HEK293 (cell line): ENCODE data around the gene CFAP299.

Source experiments
- CTCF ChIA-PET: fragments of 350-600 bp; formaldehyde crosslinking; extraction: SDS; loops from one replicate; lab custom pipeline; 2021; ENCODE audit warnings: antibody characterized with exemption; lab: Yijun Ruan, JAX
- POLR2A ChIA-PET: fragments of 300-600 bp; formaldehyde crosslinking; extraction: SDS; loops from one replicate; lab custom pipeline; 2020; ENCODE audit warnings: antibody characterized with exemption, inconsistent platforms; lab: Yijun Ruan, JAX
- H3K27ac ChIP-seq: fragments of 200-500 bp; sonication (Bioruptor generic); 2 replicates; pipeline ENCODE4 v1.5.1; 2014; ENCODE audit warnings: low read depth, low read length, control low read depth, inconsistent platforms; ENCODE audit errors: extremely low read depth
- H3K36me3 ChIP-seq, 2 experiments: fragments of 200-500 bp in 1 of 2; sonication (Bioruptor generic) in 1 of 2; 1 replicate in 1 of 2; 2 replicates in 1 of 2; pipeline ENCODE4 v1.5.1; 2014 to 2017; ENCODE audit warnings: inconsistent platforms in 2 of 2, low read length in 2 of 2; ENCODE audit not compliant: control insufficient read depth in 2 of 2, insufficient read depth in 1 of 2
- H3K4me1 ChIP-seq: fragments of 200-500 bp; sonication (Bioruptor generic); 2 replicates; pipeline ENCODE4 v1.5.1; 2014; ENCODE audit warnings: mild to moderate bottlenecking, low read length, inconsistent platforms; ENCODE audit not compliant: control insufficient read depth, insufficient read depth
- H3K4me3 ChIP-seq: 2 replicates; pipeline ENCODE4 v1.5.1; 2011; ENCODE audit warnings: low read depth, mild to moderate bottlenecking, control low read depth, low read length, moderate library complexity
- H3K9me3 ChIP-seq: fragments of 200-500 bp; sonication (Bioruptor generic); 2 replicates; pipeline ENCODE4 v1.5.1; 2014; ENCODE audit warnings: low read depth, low read length, inconsistent platforms; ENCODE audit not compliant: control insufficient read depth, insufficient read depth
- HIC1 ChIP-seq: fragments of 450-650 bp; formaldehyde crosslinking; IDR thresholded peaks from 2 replicates; pipeline ENCODE4 v1.5.1; 2016; ENCODE audit warnings: missing biosample characterization, missing genetic modification characterization
- MEIS1 ChIP-seq: sonication (generic); formaldehyde crosslinking; IDR thresholded peaks from 2 replicates; pipeline ENCODE4 v1.8.1; 2022; ENCODE audit warnings: missing genetic modification reagents, mild to moderate bottlenecking, borderline replicate concordance
- SP7 ChIP-seq: fragments of 450-650 bp; formaldehyde crosslinking; IDR thresholded peaks from 2 replicates; pipeline ENCODE4 v1.5.1; 2016; ENCODE audit warnings: missing biosample characterization, missing genetic modification characterization
- ZBTB17 ChIP-seq: fragments of 450-650 bp; formaldehyde crosslinking; IDR thresholded peaks from 2 replicates; pipeline ENCODE4 v1.5.1; 2016; ENCODE audit warnings: missing biosample characterization, missing genetic modification characterization
- ZBTB44 ChIP-seq: fragments of 450-650 bp; IDR thresholded peaks from 2 replicates; pipeline ENCODE4 v1.5.1; 2018; ENCODE audit warnings: missing biosample characterization, mild to moderate bottlenecking, missing genetic modification characterization
- ZBTB8A ChIP-seq: fragments of 450-650 bp; formaldehyde crosslinking; IDR thresholded peaks from 2 replicates; pipeline ENCODE4 v1.5.1; 2016; ENCODE audit warnings: missing biosample characterization, missing genetic modification characterization
- ZEB2 ChIP-seq: fragments of 450-650 bp; formaldehyde crosslinking; IDR thresholded peaks from 2 replicates; pipeline ENCODE4 v1.5.1; 2016; ENCODE audit warnings: missing biosample characterization, missing genetic modification characterization
- ZNF148 ChIP-seq: fragments of 450-650 bp; formaldehyde crosslinking; IDR thresholded peaks from 2 replicates; pipeline ENCODE4 v1.5.0; 2017; ENCODE audit warnings: missing biosample characterization, missing genetic modification characterization, borderline replicate concordance
- ZNF202 ChIP-seq: fragments of 450-650 bp; formaldehyde crosslinking; IDR thresholded peaks from 2 replicates; pipeline ENCODE4 v1.5.1; 2016; ENCODE audit warnings: missing biosample characterization, missing genetic modification characterization, borderline replicate concordance
- ZNF24 ChIP-seq: fragments of 450-650 bp; formaldehyde crosslinking; IDR thresholded peaks from 2 replicates; pipeline ENCODE4 v1.5.1; 2016; ENCODE audit warnings: missing biosample characterization, missing genetic modification characterization
- ZNF518A ChIP-seq: fragments of 450-650 bp; formaldehyde crosslinking; conservative IDR thresholded peaks from 2 replicates; pipeline ENCODE4 v1.5.1; 2016; ENCODE audit warnings: low read depth, missing biosample characterization, missing genetic modification characterization
- ZNF600 ChIP-seq: fragments of 450-650 bp; formaldehyde crosslinking; IDR thresholded peaks from 2 replicates; pipeline ENCODE4 v1.5.1; 2016; ENCODE audit warnings: missing biosample characterization, missing genetic modification characterization
- ZNF777 ChIP-seq: fragments of 450-650 bp; formaldehyde crosslinking; IDR thresholded peaks from 2 replicates; pipeline ENCODE4 v1.5.1; 2017; ENCODE audit warnings: missing biosample characterization, missing genetic modification characterization, borderline replicate concordance
- ZNF843 ChIP-seq: fragments of 450-650 bp; formaldehyde crosslinking; IDR thresholded peaks from 2 replicates; pipeline ENCODE4 v1.5.1; 2016; ENCODE audit warnings: missing biosample characterization, missing genetic modification characterization

CFAP299 gene

GRCh38 chr4:80806472-80806871, 470.9 kb downstream of the CFAP299 start:
- Histone ChIP-seq H3K4me3 (no peak overlapping the region), H3K27ac (no peak overlapping the region), H3K36me3 (no peaks in the 10 kb centered on the region), H3K9me3 (no peaks in the 10 kb centered on the region), H3K4me1 (no peaks in the 10 kb centered on the region)
- TF ChIP-seq ZNF600 (no peak), HIC1 (no peak), ZNF777 (tag by site-specific recombination) (no peak), ZBTB17 (tag by site-specific recombination) (no peak), ZNF843 (tag by site-specific recombination) (no peak), ZNF202 (tag by site-specific recombination) (no peak), ZEB2 (no peak), ZBTB8A (tag by site-specific recombination) (no peak)
- CTCF ChIA-PET: no interaction called here
- POLR2A ChIA-PET: no interaction called here

GRCh38 chr4:80809039-80809729, 473.7 kb downstream of the CFAP299 start:
- no peak overlapping the region for H3K4me3 ChIP-seq
- ChIA-PET CTCF (no interaction called here), POLR2A (no interaction called here)
- no peaks in the 10 kb centered on the region for H3K36me3 ChIP-seq
- H3K27ac ChIP-seq: no peak overlapping the region
- no peaks in the 10 kb centered on the region for H3K4me1 ChIP-seq
- H3K9me3 ChIP-seq: no peaks in the 10 kb centered on the region
- no peak for TF ChIP-seq ZNF518A (tag by site-specific recombination)
- TF ChIP-seq SP7 (tag by site-specific recombination): peak; percentile 73
- TF ChIP-seq, all 188 proteins: peak for 1

GRCh38 chr4:80811406-80811805, 475.9 kb downstream of the CFAP299 start:
- Histone ChIP-seq H3K36me3 (no peaks in the 10 kb centered on the region), H3K27ac (no peak overlapping the region), H3K9me3 (no peaks in the 10 kb centered on the region), H3K4me1 (no peaks in the 10 kb centered on the region), H3K4me3 (no peak overlapping the region)
- ChIA-PET POLR2A (no interaction called here), CTCF (no interaction called here)
- TF ChIP-seq MEIS1 (CRISPR knock-in tag) (no peak), ZBTB44 (tag by site-specific recombination) (no peak), ZNF148 (tag by site-specific recombination) (no peak), ZEB2 (no peak), ZNF24 (no peak)
